Thoracic aorta (tissue), 2 donors: ENCODE data around the gene COX18. TPM values are rescaled to one million over a fixed set of nuclear protein-coding genes. Genes with fewer than 3 reads are reported as not detected.

Experiments used
- ATAC-seq: fragments of 150-250 bp; one replicate; pipeline ENCODE4 v1.8.0; 2017; ENCODE audit warnings: low read depth; ENCODE audit not compliant: insufficient number of reproducible peaks, low FRiP score
- DNase-seq: peaks from one replicate; pipeline ENCODE4 v3.0.0-alpha.2; 2020; ENCODE audit warnings: low spot score
- H3K27ac ChIP-seq, 2 donors: fragments of 200-600 bp; sonication (generic); 1 replicate in 1 of 2; 2 replicates in 1 of 2; pipeline ENCODE4 v1.5.1; 2016; ENCODE audit warnings: mild to moderate bottlenecking in 2 of 2, moderate library complexity in 2 of 2
- H3K27me3 ChIP-seq: fragments of 200-600 bp; sonication (generic); replicated peaks from 2 replicates; pipeline ENCODE4 v1.6.0; 2016; ENCODE audit warnings: mild to moderate bottlenecking; ENCODE audit not compliant: insufficient read depth
- H3K36me3 ChIP-seq: fragments of 200-600 bp; sonication (generic); one replicate; pipeline ENCODE4 v1.5.1; 2016
- H3K4me1 ChIP-seq, 2 donors: fragments of 200-600 bp; sonication (generic); 1 replicate in 1 of 2; 2 replicates in 1 of 2; pipeline versions ENCODE4 v1.5.1 to v1.6.0; 2016; ENCODE audit warnings: low read depth in 2 of 2, mild to moderate bottlenecking in 1 of 2; ENCODE audit not compliant: control insufficient read depth in 1 of 2
- H3K4me3 ChIP-seq: fragments of 200-600 bp; sonication (generic); 2 replicates; pipeline ENCODE4 v1.5.1; 2016; ENCODE audit warnings: mild to moderate bottlenecking
- H3K9me3 ChIP-seq: fragments of 200-600 bp; sonication (generic); 2 replicates; pipeline ENCODE4 v1.5.1; 2016
- CTCF ChIP-seq: fragments of 200-600 bp; sonication (generic); IDR thresholded peaks from one replicate; pipeline ENCODE4 v1.5.1; 2019; ENCODE audit warnings: antibody characterized with exemption
- total RNA-seq, 2 donors: library from RNA; depleted of rRNA; stranded (reverse); fragments of >200 nt; gene quantifications; one replicate each; pipeline versions ENCODE4 v1.1.0 to v1.2.3, GENCODE V29; 2016

COX18 gene
- total RNA-seq, 2 donors from 2014 or later = 10.9 to 16.5 TPM

GRCh38 chr4:73067971-73068394, 1.5 kb downstream of the COX18 start:
- no peak for TF ChIP-seq CTCF
- H3K9me3 ChIP-seq = no peaks in the 10 kb centered on the region
- no peak for ATAC-seq

GRCh38 chr4:73066928-73067327, 2.6 kb downstream of the COX18 start:
- H3K27ac ChIP-seq = no peak overlapping the region
- no peak overlapping the region for H3K4me3 ChIP-seq
- no peak for TF ChIP-seq CTCF
- H3K27me3 ChIP-seq = no peaks in the 10 kb centered on the region
- ATAC-seq (no peak), DNase-seq (no peak)
- H3K4me1 ChIP-seq = peaks cover 5 to 23% of the 10 kb centered on the region in 2 donors
- peaks cover 6% of the 10 kb centered on the region for H3K36me3 ChIP-seq
- H3K9me3 ChIP-seq = no peaks in the 10 kb centered on the region

More at GRCh38 chr4:73067971-73068394, 1.5 kb downstream of the COX18 start:
- peaks cover 5 to 23% of the 10 kb centered on the region in 2 donors for H3K4me1 ChIP-seq
- no peak for DNase-seq
- H3K27me3 ChIP-seq = no peaks in the 10 kb centered on the region
- peak overlapping the region; percentile 91 to 92 for H3K27ac ChIP-seq
- peak overlapping the region; percentile 88 for H3K4me3 ChIP-seq
- H3K36me3 ChIP-seq = peaks cover 6% of the 10 kb centered on the region

GRCh38 chr4:73066445-73066844, 3.1 kb downstream of the COX18 start:
- peaks cover 6% of the 10 kb centered on the region for H3K36me3 ChIP-seq
- TF ChIP-seq CTCF = no peak
- DNase-seq = no peak
- no peak overlapping the region for H3K27ac ChIP-seq
- no peak overlapping the region for H3K4me3 ChIP-seq
- no peak for ATAC-seq
- H3K9me3 ChIP-seq = no peaks in the 10 kb centered on the region
- H3K4me1 ChIP-seq = peaks cover 5 to 23% of the 10 kb centered on the region in 2 donors
- no peaks in the 10 kb centered on the region for H3K27me3 ChIP-seq

- Histone ChIP-seq H3K27me3 (no peaks in the 10 kb centered on the region), H3K27ac (no peak overlapping the region), H3K4me1 (peaks cover 5 to 23% of the 10 kb centered on the region in 2 donors), H3K9me3 (no peaks in the 10 kb centered on the region), H3K36me3 (peaks cover 6% of the 10 kb centered on the region), H3K4me3 (no peak overlapping the region)
- no peak for ATAC-seq
- DNase-seq = no peak
- TF ChIP-seq CTCF = no peak
Measured at GRCh38 chr4:73064536-73064935, 5.0 kb downstream of the COX18 start.

GRCh38 chr4:73055241-73055897, 14.1 kb downstream of the COX18 start:
- DNase-seq (no peak), ATAC-seq (no peak)
- no peaks in the 10 kb centered on the region for H3K4me1 ChIP-seq
- TF ChIP-seq CTCF = no peak
- no peaks in the 10 kb centered on the region for H3K9me3 ChIP-seq
- H3K4me3 ChIP-seq = no peak overlapping the region
- H3K27me3 ChIP-seq = no peaks in the 10 kb centered on the region
- H3K36me3 ChIP-seq = peaks cover 18% of the 10 kb centered on the region
- no peak overlapping the region for H3K27ac ChIP-seq
